OCI-M2 (cell line): Measurements from ENCODE around the gene VAC14.
"Not testable (repeated sequence)": the region's sequence is repeated elsewhere in the genome, so short reads cannot be mapped to it uniquely, and the experiment has no call there.

Experiments used
- DNase-seq: peaks from one replicate; lab custom pipeline; 2025; ENCODE audit not compliant: unreplicated experiment; lab: John Stamatoyannopoulos, UW

Gene VAC14

GRCh38 chr16:70682239-70683145 lies 118.5 kb downstream of the VAC14 start:
- DNase-seq: no peak

- no peak for DNase-seq
These were observed 119.3 kb downstream of the VAC14 start for GRCh38 chr16:70681382-70682238.

- DNase-seq: no peak
These were observed 120.2 kb downstream of the VAC14 start for GRCh38 chr16:70680495-70681381.

GRCh38 chr16:70679671-70680494 lies 121.1 kb downstream of the VAC14 start:
- no peak for DNase-seq

GRCh38 chr16:70678898-70679670 lies 121.9 kb downstream of the VAC14 start:
- DNase-seq: no peak

GRCh38 chr16:70678121-70678897 lies 122.6 kb downstream of the VAC14 start:
- no peak for DNase-seq

- DNase-seq: no peak
These were observed 123.3 kb downstream of the VAC14 start for GRCh38 chr16:70677499-70678120.

- no peak for DNase-seq
These were observed 124.1 kb downstream of the VAC14 start for GRCh38 chr16:70676675-70677498.

- DNase-seq: no peak
These were observed 125.0 kb downstream of the VAC14 start for GRCh38 chr16:70675851-70676513.

GRCh38 chr16:70674221-70675014 lies 126.5 kb downstream of the VAC14 start:
- DNase-seq: no peak

GRCh38 chr16:70670938-70671337 lies 130.0 kb downstream of the VAC14 start:
- DNase-seq: not testable (repeated sequence)

- DNase-seq: no peak
These were observed 130.8 kb downstream of the VAC14 start for GRCh38 chr16:70670175-70670574.

- no peak for DNase-seq
These were observed 134.9 kb downstream of the VAC14 start for GRCh38 chr16:70665806-70666735.

GRCh38 chr16:70665113-70665694 lies 135.8 kb downstream of the VAC14 start:
- no peak for DNase-seq
